HepG2 (cell line): ENCODE data around the gene BCL2L2. TPM values are rescaled to one million over a fixed set of nuclear protein-coding genes. Genes with fewer than 3 reads are reported as not detected.
A peak's percentile ranks its signal among the peaks of the same experiment; 100 is the strongest.

Experiments used
- ATM ChIP-seq: fragments of 450-650 bp; IDR thresholded peaks from 2 replicates; pipeline ENCODE4 v1.7.1; 2017; ENCODE audit warnings: mild to moderate bottlenecking, borderline replicate concordance
- DNMT1 ChIP-seq: sonication (generic); formaldehyde crosslinking; IDR thresholded peaks from 2 replicates; pipeline ENCODE4 v1.5.1; 2020; ENCODE audit warnings: mild to moderate bottlenecking, missing genetic modification reagents
- IRF1 ChIP-seq: sonication (generic); formaldehyde crosslinking; IDR thresholded peaks from 2 replicates; pipeline ENCODE4 v1.4.0; 2020; ENCODE audit warnings: low read depth, mild to moderate bottlenecking, missing genetic modification reagents
- MAFK ChIP-seq, 2 experiments: IDR thresholded peaks in 1 of 2; conservative IDR thresholded peaks in 1 of 2; 2 replicates each; pipeline ENCODE4 v1.6.1; 2011; ENCODE audit warnings: improper control_type of control experiment in 2 of 2, low read length in 2 of 2
- MATR3 ChIP-seq: sonication (generic); formaldehyde crosslinking; IDR thresholded peaks from 2 replicates; pipeline ENCODE4 v1.4.0; 2020; ENCODE audit warnings: missing genetic modification reagents
- MED1 ChIP-seq: sonication (generic); formaldehyde crosslinking; IDR thresholded peaks from 2 replicates; pipeline ENCODE4 v1.4.0; 2020; ENCODE audit warnings: missing genetic modification reagents
- SNAPC5 ChIP-seq: sonication (generic); formaldehyde crosslinking; IDR thresholded peaks from 2 replicates; pipeline ENCODE4 v1.8.1; 2023; ENCODE audit warnings: mild to moderate bottlenecking, missing genetic modification reagents, borderline replicate concordance
- USF2 ChIP-seq, 2 experiments: sonication (generic) in 1 of 2; formaldehyde crosslinking in 1 of 2; IDR thresholded peaks; 2 replicates each; pipeline versions ENCODE4 v1.5.1 to v1.6.1; 2011 to 2020; ENCODE audit warnings: borderline replicate concordance in 1 of 2, low read depth in 1 of 2, low read length in 1 of 2, mild to moderate bottlenecking in 1 of 2, missing genetic modification reagents in 1 of 2, moderate library complexity in 1 of 2
- YY1 ChIP-seq: IDR thresholded peaks from 2 replicates; pipeline ENCODE4 v1.6.1; 2011; ENCODE audit warnings: low read length, low read depth, moderate library complexity, mild to moderate bottlenecking; ENCODE audit not compliant: insufficient read depth, insufficient replicate concordance
- ZIK1 ChIP-seq: sonication (generic); formaldehyde crosslinking; IDR thresholded peaks from 2 replicates; pipeline ENCODE4 v1.5.0; 2020; ENCODE audit warnings: mild to moderate bottlenecking, low read depth, missing genetic modification reagents, borderline replicate concordance
- ZNF264 ChIP-seq: sonication (generic); formaldehyde crosslinking; IDR thresholded peaks from 2 replicates; pipeline ENCODE4 v1.4.0; 2020; ENCODE audit warnings: missing genetic modification reagents
- ZNF570 ChIP-seq: sonication (generic); formaldehyde crosslinking; IDR thresholded peaks from 2 replicates; pipeline ENCODE4 v1.4.0; 2020; ENCODE audit warnings: mild to moderate bottlenecking, missing genetic modification reagents, borderline replicate concordance
- ZNF574 ChIP-seq: sonication (generic); formaldehyde crosslinking; IDR thresholded peaks from 2 replicates; pipeline ENCODE4 v1.4.0; 2020; ENCODE audit warnings: missing genetic modification reagents
- ZNF737 ChIP-seq: sonication (generic); formaldehyde crosslinking; IDR thresholded peaks from 2 replicates; pipeline ENCODE4 v1.5.0; 2020; ENCODE audit warnings: missing genetic modification reagents, mild to moderate bottlenecking, borderline replicate concordance
- ZNF768 ChIP-seq: sonication (generic); formaldehyde crosslinking; IDR thresholded peaks from 2 replicates; pipeline ENCODE4 v1.4.0; 2020; ENCODE audit warnings: missing genetic modification reagents
- ZNF883 ChIP-seq: sonication (generic); formaldehyde crosslinking; IDR thresholded peaks from 2 replicates; pipeline ENCODE4 v1.5.1; 2020; ENCODE audit warnings: mild to moderate bottlenecking, missing genetic modification reagents; ENCODE audit errors: not compliant biosample characterization
- polyA plus RNA-seq, 8 experiments: library from polyadenylated mRNA; depleted of rRNA in 3 of 8; stranded (reverse) in 7 of 8; unstranded in 1 of 8; fragments of >200 nt; fragmentation: Illumina TruSeq in 4 of 8; extraction: Trizol in 4 of 8; gene quantifications; 2 replicates each; pipeline versions ENCODE4 v1.2.1 to v1.2.3, GENCODE V29; 2011 to 2016; ENCODE audit warnings: low read depth in 4 of 8, missing spikeins in 1 of 8, mixed read lengths in 1 of 8; ENCODE audit not compliant: insufficient read depth in 1 of 8
- total RNA-seq, 5 experiments: library from RNA; depleted of rRNA; stranded (reverse); fragments of >200 nt; fragmentation: Illumina TruSeq; extraction: Trizol; gene quantifications; 2 replicates each; pipeline ENCODE4 v1.2.3, GENCODE V29; 2016; ENCODE audit warnings: low read depth in 1 of 5

Gene BCL2L2
- total and polyA plus RNA-seq, 2 of the 13 experiments (the other 11 are each of a cell fraction or from before 2014, with no cell fraction given) = 28.1 to 49.8 TPM

GRCh38 chr14:23299986-23300686, 6.5 kb upstream of the BCL2L2 start (continued):
- no peak for TF ChIP-seq ZNF574 (CRISPR knock-in tag)
- TF ChIP-seq YY1 = no peak
- TF ChIP-seq ZIK1 = 0 out of 2 replicates have a peak, but pooled peaks have one; percentile 21
- TF ChIP-seq ZNF768 (CRISPR knock-in tag) = no peak
- no peak for TF ChIP-seq USF2 (IDR thresholded peaks at IDR 0.05; ENCODE audit: low read depth, low read length)
- peak; percentile 47; the same call in 1 of the 2 replicates for TF ChIP-seq USF2 (CRISPR knock-in tag; IDR thresholded peaks at IDR 0.05; ENCODE audit: borderline replicate concordance)
- no peak for TF ChIP-seq ZNF737 (CRISPR knock-in tag)
- no peak for TF ChIP-seq SNAPC5
- no peak for TF ChIP-seq ZNF883 (CRISPR knock-in tag)
- TF ChIP-seq DNMT1 (CRISPR knock-in tag) = 0 out of 2 replicates have a peak, but pooled peaks have one; percentile 14
- TF ChIP-seq ZNF264 (CRISPR knock-in tag) = 0 out of 2 replicates have a peak, but pooled peaks have one; percentile 35
- no peak for TF ChIP-seq IRF1
- no peak for TF ChIP-seq MAFK (conservative IDR thresholded peaks at IDR 0.05 in 1 of 2, IDR thresholded peaks at IDR 0.05 in 1 of 2; ENCODE audit: low read length in 2 of 2)
- no peak for TF ChIP-seq MATR3 (CRISPR knock-in tag)
- TF ChIP-seq ATM = no peak
- no peak for TF ChIP-seq ZNF570 (CRISPR knock-in tag)
- no peak for TF ChIP-seq MED1 (CRISPR knock-in tag)
